ENCODE data around the gene HMGCL.
"Not testable (repeated sequence)": the region's sequence is repeated elsewhere in the genome, so short reads cannot be mapped to it uniquely, and the experiment has no call there.

Gene HMGCL

GRCh38 chr1:23798662-23799142 is 26.5 kb downstream of the HMGCL start:
- DNase-seq (ENCODE audit: low read depth) = no peak

- DNase-seq (ENCODE audit: low read depth) = no peak
Observed at GRCh38 chr1:23797478-23798448, 27.5 kb downstream of the HMGCL start.

- DNase-seq (ENCODE audit: low read depth) = no peak
Observed at GRCh38 chr1:23796466-23797271, 28.6 kb downstream of the HMGCL start.

- no peak for DNase-seq (ENCODE audit: low read depth)
Observed at GRCh38 chr1:23795676-23796465, 29.4 kb downstream of the HMGCL start.

DNA sequence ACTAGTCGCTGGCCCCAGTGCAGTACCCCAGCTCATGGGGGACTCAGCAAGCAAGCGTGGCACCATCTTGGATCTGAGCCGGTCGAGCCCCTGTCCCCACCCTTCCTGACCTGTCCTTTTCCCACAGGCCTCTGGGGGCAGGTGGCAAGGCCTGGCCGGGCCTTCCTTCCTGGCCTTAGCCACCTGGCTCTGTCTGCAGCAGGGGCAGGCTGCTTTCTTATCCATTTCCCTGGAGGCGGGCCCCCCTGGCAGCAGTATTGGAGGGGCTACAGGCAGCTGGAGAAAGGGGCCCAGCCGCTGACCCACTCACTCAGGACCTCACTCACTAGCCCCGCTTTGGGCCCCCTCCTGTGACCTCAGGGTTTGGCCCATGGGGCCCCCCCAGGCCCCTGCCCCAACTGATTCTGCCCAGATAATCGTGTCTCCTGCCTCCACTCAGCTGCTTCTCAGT is 30.5 kb downstream of the HMGCL start:
- DNase-seq (ENCODE audit: low read depth) = not testable (repeated sequence)

GRCh38 chr1:23793861-23794731 is 31.1 kb downstream of the HMGCL start:
- no peak for DNase-seq (ENCODE audit: low read depth)

DNA sequence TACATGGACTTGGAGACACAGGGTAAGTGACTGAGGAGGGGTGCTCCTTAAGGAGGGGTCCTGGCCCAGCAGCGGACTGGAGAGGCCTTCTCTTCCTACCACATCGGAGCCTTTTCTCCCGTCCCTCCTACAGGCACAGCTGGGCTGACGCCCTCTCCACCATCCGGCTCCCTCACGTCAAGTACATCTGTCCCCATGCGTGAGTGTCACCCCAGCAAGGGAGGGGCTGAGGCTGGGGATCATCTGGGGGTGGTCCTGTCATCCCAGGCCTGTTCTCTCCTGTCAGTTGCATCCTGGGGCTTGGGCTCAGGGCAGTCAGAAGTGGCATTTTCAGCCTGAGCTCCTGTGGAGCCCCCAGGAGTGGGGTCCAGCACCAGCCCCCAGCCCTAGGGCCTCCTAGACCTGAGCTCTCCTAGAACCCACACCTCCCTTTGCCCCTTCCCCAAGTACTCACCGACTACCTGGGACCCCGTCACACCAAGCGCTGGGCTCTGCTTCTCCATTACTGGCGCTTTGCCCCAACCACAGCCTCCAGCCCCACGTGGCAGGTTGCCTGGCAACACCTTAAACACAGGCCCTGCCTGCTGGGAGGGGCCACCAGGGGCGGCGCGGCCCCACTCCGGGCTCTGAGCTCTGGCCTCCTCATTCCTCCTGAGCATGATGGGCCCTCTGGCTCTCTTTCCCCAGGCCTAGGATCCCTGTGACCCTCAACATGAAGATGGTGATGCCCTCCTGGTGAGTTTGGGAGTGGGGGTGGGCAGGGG is 32.0 kb downstream of the HMGCL start:
- DNase-seq (ENCODE audit: low read depth) = no peak

- no peak for DNase-seq (ENCODE audit: low read depth)
Observed at GRCh38 chr1:23792151-23792945, 32.9 kb downstream of the HMGCL start.

- no peak for DNase-seq (ENCODE audit: low read depth)
Observed at GRCh38 chr1:23791516-23792047, 33.6 kb downstream of the HMGCL start.

DNA sequence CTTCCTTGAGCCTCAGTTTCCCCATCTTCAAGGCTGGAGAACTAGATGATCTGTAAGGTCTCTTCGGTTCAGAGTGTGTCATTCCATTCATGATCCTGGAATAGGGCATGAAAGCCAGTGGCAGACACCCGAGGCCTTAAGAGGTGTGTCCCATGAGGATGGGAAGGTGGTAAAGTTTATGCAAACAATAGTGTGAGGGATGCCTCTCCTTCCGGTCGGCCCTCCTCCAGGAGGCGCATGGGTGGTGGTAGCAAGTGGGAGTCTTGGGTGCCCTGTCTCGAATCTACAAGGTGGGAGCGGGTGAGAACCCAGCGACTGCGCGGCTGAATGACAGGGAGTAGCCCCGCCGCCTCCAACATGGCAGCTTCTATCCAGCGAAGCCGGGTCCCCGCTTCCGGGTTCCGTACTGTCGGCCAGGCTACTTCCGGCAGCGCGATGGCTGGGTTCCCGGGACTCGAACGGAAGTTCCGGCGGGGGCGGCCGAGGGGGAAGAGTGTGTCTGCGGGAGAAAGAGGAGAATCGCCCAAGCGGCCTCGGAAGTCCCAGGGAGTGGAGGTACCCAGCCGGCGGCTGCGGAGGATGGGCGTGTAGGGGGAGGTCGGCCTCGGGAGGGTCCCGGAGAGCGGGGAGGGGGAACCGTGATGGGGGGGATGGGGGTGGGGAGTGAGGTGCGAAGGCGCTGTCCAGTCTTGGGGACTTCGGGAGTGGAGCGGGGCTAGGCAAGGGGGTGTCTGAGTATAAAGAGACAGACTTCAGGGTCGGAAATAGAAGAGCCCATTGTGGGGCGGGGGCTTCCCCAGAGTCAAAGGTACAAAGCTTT is 34.3 kb downstream of the HMGCL start, which contains the start of gene LYPLA2:
LYPLA2 (plus strand) TSS at position 450 of the 820 bp plus-strand sequence. CDS start 1,538 bp downstream, outside the sequence.
- peak; percentile 61 for DNase-seq (ENCODE audit: low read depth)

DNA sequence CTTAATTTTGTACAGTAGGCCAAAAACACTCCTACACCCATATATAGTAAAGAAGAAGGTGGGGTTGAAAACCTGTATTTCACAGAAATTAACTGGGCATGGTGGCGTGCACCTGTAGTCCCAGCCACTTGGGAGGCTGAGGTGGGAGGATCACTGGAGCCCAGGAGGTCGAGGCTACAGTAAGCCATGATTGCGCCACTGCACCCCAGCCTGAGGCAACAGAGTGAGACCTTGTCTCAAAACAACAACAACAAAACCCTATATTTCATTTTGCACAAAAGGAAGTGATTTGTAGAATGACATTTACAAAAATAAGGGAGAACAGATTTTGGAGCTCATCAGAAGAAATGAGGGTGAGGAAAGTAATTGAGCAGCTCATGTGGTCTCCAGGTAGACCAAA is 36.5 kb downstream of the HMGCL start:
- DNase-seq (ENCODE audit: low read depth) = no peak

- DNase-seq (ENCODE audit: low read depth) = no peak
Observed at GRCh38 chr1:23787701-23788100, 37.5 kb downstream of the HMGCL start.

DNA sequence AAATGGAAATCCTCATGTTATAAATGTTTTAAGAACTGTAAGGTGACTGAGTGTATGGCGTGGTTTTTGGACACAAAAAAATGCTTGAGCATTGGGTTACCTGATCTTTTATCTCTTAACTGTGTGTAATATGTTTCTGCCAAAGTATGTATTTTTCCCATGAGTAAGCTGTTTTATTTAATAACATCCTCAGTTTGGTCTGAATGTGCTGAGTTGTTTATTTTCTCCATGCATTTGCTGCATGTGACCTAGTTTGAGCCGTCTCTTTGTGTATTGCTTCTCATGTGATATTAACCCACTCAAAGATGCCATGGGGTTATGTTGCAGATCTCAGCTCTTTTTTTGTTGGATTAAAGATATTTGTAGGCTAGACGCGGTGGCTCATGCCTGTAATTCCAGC is 40.4 kb downstream of the HMGCL start:
- DNase-seq (ENCODE audit: low read depth) = no peak

GRCh38 chr1:23783141-23783540 is 42.1 kb downstream of the HMGCL start:
- not testable (repeated sequence) for DNase-seq (ENCODE audit: low read depth)

DNA sequence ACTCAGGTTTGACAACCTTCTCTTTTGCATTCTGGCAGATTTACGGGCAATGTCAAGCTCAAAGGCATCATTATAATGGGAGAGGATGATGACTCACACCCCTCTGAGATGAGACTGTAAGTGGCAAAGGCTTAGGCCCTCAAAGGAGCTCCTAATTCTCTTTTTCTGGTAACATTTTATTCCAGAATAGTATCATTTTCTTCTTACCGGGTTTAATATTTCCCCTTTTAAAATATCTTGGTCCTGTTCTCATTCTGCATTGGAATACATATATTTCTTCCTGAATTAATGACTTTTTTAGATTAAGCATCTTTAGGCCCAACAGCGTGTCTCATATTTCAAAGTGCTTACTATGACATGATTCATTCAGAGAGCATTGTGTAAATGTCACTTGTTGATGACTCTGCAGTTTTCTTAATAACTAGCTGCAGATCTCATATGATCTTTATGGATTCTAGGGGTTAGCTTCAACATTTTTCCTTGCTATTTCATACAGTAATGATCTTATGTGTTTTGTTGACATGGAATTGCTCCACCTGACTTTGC is 45.3 kb downstream of the HMGCL start:
- DNase-seq (ENCODE audit: low read depth) = peak; percentile 65

DNA sequence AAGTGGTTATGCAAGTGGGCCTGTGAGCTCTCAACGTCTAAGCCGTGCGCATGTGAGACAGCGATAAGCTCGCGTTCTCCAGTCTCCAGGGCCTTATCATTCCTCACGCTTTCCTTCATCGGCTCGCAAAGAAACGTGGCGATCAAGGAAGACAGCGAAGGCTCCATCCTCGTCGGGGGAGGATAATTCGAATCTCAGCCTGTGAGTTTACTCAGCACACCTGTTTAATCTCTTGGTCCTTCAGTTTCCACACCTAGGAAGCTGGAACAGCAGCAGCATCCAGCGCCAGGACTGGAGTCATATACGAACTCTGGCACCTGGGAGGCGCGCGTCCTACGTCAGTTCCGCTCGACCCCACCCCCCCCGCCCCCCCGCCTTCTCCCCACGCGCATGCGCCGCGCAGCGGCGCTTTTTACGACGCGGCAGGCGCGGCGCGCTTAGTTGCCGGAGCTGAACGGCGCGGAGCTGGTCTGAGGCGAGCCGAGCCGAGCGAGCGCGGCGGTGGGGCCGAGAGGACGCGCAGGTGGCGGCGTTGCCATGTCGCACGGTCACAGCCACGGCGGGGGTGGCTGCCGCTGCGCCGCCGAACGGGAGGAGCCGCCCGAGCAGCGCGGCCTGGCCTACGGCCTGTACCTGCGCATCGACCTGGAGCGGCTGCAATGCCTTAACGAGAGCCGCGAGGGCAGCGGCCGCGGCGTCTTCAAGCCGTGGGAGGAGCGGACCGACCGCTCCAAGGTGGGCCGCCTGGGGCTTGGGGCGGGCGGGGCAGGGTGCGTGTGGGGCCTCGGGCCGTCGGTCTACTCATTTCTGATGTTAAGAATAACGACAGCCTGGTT is 47.0 kb downstream of the HMGCL start, which contains the start of gene PITHD1:
PITHD1 (plus strand) TSS at position 440 of the 836 bp plus-strand sequence; CDS start at position 538, 98 bp downstream.
- peak; percentile 62 for DNase-seq (ENCODE audit: low read depth)

DNA sequence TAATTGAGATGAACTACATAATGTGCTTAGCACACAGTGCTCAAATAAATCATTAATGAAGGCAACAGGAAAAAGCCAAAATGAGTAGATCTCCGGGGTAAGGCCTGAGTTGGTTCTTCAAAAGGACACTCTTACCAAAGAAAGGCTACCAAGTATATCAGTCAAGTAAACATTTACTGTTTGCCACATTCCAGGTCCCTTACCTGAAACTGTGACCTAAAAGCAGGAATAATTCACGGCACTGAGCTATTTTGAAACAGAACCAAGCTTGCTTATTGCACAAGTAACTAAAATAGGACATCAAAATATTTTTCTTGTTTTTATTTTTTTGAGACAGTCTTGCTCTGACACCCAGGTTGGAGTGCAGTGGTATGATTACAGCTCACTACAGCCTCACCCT is 49.0 kb downstream of the HMGCL start:
- no peak for DNase-seq (ENCODE audit: low read depth)

Measured in HS-5 (cell line).